GM12875 (cell line): ENCODE data around the gene RAB30.

Experiments
- H3K4me3 ChIP-seq: one replicate; pipeline ENCODE4 v1.5.1; 2011; ENCODE audit warnings: low read depth, low read length, control low read depth
- CTCF ChIP-seq: IDR thresholded peaks from 2 replicates; pipeline ENCODE4 v1.5.1; 2011; ENCODE audit warnings: low read depth, mild to moderate bottlenecking, control low read depth, inconsistent platforms, low read length, moderate library complexity, borderline replicate concordance; ENCODE audit not compliant: insufficient read depth

RAB30 gene

GRCh38 chr11:83112886-83113285, 41.2 kb upstream of the RAB30 start:
- TF ChIP-seq CTCF = no peak

GRCh38 chr11:83105168-83105567, 33.5 kb upstream of the RAB30 start:
- H3K4me3 ChIP-seq = no peak overlapping the region
- no peak for TF ChIP-seq CTCF

More at GRCh38 chr11:83112886-83113285, 41.2 kb upstream of the RAB30 start:
- H3K4me3 ChIP-seq = no peak overlapping the region

DNA sequence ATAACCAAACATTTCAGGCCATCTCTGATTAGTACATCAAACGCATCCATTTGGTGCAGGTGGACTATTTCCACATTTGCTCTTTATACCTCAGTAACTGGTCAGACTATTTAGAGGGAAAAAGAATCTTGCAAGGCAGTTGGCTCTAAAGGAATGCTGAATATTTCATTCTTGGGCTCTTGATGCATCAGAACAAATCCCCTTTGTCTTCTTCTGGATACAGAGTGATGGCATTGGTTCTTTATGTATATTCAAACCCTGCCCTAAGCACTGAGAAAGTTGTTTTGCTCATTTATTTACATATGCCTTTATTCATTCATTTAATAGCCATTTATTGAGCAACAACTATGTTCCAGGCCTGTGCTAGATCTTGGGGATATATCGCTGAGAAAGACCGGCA, 31.1 kb upstream of the RAB30 start:
- TF ChIP-seq CTCF = no peak
- H3K4me3 ChIP-seq = no peak overlapping the region

DNA sequence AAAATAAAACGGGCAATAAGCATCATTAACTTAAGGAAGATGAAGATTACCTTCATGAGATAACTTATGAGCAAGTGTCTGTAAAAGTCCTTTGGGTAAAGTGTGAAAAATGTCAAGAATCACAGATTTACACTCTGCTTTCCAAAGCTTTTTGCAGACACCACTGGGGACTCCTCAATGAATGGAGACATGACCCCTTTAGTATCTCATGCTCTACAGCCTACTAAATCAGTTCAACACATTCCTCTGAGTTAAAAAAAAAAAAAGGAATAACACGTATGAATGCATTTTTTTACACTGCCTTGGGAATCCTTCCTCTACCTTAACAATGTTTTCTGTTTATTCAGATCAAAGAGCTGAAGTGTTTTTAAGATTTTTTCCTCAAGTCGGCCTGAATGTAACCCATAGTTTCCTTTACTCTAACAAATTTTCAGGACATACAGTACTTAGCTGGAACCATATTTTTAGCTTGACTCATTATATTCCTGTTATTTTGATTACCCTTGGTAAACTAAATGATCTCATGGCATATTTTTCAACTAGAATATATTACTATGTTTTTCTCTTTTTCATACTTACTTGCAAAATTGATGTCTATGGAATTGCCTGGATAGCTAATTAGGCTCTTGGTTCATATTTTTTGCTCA, 25.9 kb upstream of the RAB30 start:
- no peak for TF ChIP-seq CTCF
- no peak overlapping the region for H3K4me3 ChIP-seq

DNA sequence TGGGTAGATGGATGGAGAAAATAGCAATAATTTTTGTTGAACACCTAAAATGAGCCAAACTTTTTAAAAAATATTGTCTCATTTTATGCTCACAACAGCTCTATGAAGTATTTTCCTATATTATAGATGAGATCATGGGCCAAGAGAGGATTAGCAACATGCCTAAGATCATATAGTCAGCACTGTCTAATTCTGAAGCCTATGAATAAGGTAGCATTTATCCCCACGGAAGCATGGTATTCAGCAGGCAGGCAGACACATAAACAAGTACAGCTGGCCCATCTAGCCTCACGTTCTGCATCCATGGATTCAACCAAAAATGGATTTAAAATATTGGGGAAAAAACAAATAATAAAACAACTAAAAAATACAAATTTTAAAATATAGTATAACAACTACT, 21.9 kb upstream of the RAB30 start:
- TF ChIP-seq CTCF = no peak
- H3K4me3 ChIP-seq = no peak overlapping the region

GRCh38 chr11:83092488-83093384, 21.0 kb upstream of the RAB30 start:
- no peak for TF ChIP-seq CTCF
- no peak overlapping the region for H3K4me3 ChIP-seq

DNA sequence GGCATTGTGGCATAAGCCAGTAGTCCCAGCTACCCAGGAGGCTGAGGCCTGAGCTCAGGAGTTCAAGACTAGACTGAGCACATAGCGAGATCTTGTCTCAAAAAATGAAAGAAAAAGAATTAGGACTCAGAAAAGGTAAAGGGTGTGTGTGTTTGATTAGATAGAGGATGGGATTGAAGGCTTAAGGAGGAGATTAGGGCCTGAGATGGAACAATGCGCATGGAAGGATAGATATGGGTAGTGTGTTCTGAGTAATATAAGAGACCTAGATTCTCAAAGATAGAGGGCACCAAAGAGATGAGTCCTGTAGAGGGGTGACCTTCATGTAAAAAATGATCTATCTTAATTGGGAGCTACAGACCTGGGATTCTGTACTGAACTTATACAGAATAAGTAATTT, 17.3 kb upstream of the RAB30 start:
- no peak for TF ChIP-seq CTCF
- H3K4me3 ChIP-seq = no peak overlapping the region
